Astrocyte of the spinal cord (primary cell): Measurements from ENCODE around the gene SCNN1B.

Experiments
- DNase-seq: peaks from one replicate; pipeline ENCODE4 v3.0.0; 2011; ENCODE audit warnings: low read depth, low spot score
- H3K4me3 ChIP-seq: 2 replicates; pipeline ENCODE4 v1.5.1; 2011; ENCODE audit warnings: low read depth, mild to moderate bottlenecking, low read length, moderate library complexity
- CTCF ChIP-seq: IDR thresholded peaks from 2 replicates; pipeline ENCODE4 v1.5.1; 2012; ENCODE audit warnings: low read depth, mild to moderate bottlenecking, low read length, inconsistent platforms
- in situ Hi-C: cut with HindIII; loops from 2 replicates; pipeline ENCODE4 v1.10.0; 2017; ENCODE audit warnings: low sequenced_read_pairs

Gene SCNN1B

GRCh38 chr16:23406546-23407240 is 104.6 kb downstream of the SCNN1B start:
- H3K4me3 ChIP-seq = no peak overlapping the region
- in situ Hi-C loops = no loop called here
- TF ChIP-seq CTCF = no peak
- DNase-seq = no peak

DNA sequence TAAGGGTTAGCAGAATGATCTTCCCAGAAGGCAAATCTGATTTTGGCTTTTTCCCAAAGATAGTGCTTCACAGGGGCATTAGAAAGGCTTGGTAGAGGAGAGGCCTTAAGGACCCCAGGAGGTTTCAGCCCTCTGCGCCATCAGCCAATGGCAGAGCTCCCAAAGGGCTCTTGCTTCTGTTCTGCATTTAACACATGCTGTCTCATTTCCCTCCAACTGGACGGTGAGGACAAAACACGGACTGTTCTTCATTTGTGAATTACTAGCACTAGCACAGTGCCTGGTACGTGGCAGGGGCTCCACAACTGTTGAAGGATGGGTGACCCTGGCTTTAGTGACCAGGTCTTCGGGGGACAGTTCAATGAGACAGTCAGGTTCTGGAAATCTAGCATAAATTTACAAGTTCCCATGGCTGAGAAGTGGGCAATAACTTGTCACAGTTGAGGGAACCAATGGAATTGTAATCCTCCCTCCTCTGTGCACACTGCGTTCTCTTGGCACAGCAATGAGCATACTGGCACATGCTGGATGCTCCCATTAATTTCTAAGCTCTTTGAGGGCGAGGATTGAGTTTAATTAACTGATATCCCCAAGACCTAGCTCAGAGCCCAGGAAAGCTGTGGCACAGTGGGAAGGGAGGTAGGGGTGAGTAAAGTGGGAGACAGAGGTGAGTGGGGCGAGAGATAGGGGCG is 105.5 kb downstream of the SCNN1B start:
- TF ChIP-seq CTCF = no peak
- in situ Hi-C loops = no loop called here
- no peak overlapping the region for H3K4me3 ChIP-seq
- DNase-seq = no peak

GRCh38 chr16:23408242-23408822 is 106.2 kb downstream of the SCNN1B start:
- DNase-seq = no peak
- in situ Hi-C loops = no loop called here
- TF ChIP-seq CTCF = no peak
- no peak overlapping the region for H3K4me3 ChIP-seq

- no peak overlapping the region for H3K4me3 ChIP-seq
- in situ Hi-C loops = no loop called here
- TF ChIP-seq CTCF = no peak
- DNase-seq = peak; percentile 56
These were observed 106.8 kb downstream of the SCNN1B start for GRCh38 chr16:23408823-23409298.

GRCh38 chr16:23409522-23409921 is 107.4 kb downstream of the SCNN1B start:
- in situ Hi-C loops = no loop called here
- TF ChIP-seq CTCF = no peak
- no peak overlapping the region for H3K4me3 ChIP-seq
- DNase-seq = no peak

DNA sequence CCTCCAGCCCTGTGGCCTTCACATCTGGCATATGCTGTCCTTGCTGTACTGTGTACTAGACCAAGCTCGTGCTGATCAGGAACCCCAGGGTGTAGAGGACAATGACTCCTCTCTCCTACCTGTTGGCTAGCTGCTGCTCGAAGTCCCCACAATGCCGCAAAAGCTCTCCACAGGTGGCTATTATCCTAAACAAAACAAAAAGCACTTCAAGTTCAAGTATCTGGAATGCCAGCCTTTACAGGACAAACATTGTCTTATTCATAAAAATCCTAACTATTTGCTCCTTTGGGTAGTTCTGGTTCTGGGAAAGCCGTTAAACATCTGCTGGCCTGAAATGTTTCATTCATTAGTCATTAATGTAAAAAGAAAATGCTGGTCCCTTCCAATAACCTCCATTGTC is 108.1 kb downstream of the SCNN1B start:
- in situ Hi-C loops = no loop called here
- H3K4me3 ChIP-seq = no peak overlapping the region
- DNase-seq = peak; percentile 36
- TF ChIP-seq CTCF = no peak
